ENCODE data around the gene ENG. TPM values are rescaled to one million over a fixed set of nuclear protein-coding genes. Genes with fewer than 3 reads are reported as not detected.
A peak's percentile ranks its signal among the peaks of the same experiment; 100 is the strongest.
"Not testable (repeated sequence)": the region's sequence is repeated elsewhere in the genome, so short reads cannot be mapped to it uniquely, and the experiment has no call there.

Gene ENG
- total RNA-seq, 2 donors from 2014 or later = 24.3 to 336 TPM

GRCh38 chr9:127837346-127837745 lies 17.1 kb downstream of the ENG start:
- TF ChIP-seq POLR2A (IDR thresholded peaks at IDR 0.05) (no peak), POLR2AphosphoS5 (IDR thresholded peaks at IDR 0.05) (no peak), CTCF (IDR thresholded peaks at IDR 0.05) (no peak)
- intact Hi-C loops (cut with DNase I) = no loop called here
- no peak overlapping the region for H3K4me3 ChIP-seq
- H3K27me3 ChIP-seq (replicated peaks; ENCODE audit: insufficient read depth) = no peaks in the 10 kb centered on the region
- DNase-seq (ENCODE audit: low spot score) = no peak
- H3K27ac ChIP-seq = no peak overlapping the region
- 46% methylated on average over 4 of the region's 4 CpGs for WGBS
- no peaks in the 10 kb centered on the region for H3K4me1 ChIP-seq (replicated peaks)
- no peaks in the 10 kb centered on the region for H3K36me3 ChIP-seq
- H3K9me3 ChIP-seq = no peaks in the 10 kb centered on the region

- 77% methylated on average over 3 of the region's 3 CpGs for WGBS
- H3K4me3 ChIP-seq = not testable (repeated sequence)
Measured at GRCh38 chr9:127836561-127836960, 17.9 kb downstream of the ENG start.

DNA sequence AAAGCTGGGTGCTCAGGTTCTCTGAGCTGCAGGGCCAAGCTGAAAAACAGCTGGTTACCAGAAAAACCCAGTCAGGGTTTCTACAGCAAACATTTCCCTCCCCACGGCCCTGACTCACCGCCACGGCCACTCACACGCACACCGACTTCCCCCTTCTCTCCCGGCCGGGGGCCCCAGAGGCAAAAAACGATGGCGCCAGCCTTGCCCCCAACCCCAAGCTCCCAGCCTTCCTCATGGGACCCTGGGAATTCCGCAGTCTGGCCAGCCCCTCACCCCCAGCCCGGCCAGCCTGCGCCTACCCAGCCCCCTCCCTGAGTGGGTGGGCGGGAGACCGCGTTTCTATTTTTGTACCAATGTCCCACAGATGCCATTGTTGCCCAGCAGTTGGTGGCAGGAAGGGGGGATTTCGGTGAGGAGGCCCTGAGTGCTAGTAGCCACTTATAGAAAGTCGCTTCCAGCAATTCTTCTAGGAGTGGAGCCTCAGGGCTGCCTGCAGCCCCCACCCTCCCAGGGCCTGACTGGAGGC lies 18.4 kb downstream of the ENG start:
- Histone ChIP-seq H3K9me3 (no peaks in the 10 kb centered on the region), H3K36me3 (no peaks in the 10 kb centered on the region), H3K27me3 (replicated peaks; ENCODE audit: insufficient read depth) (no peaks in the 10 kb centered on the region), H3K4me3 (no peak overlapping the region), H3K4me1 (replicated peaks) (no peaks in the 10 kb centered on the region), H3K27ac (peak overlapping the region; percentile 34 to 63)
- no peak for DNase-seq (ENCODE audit: low spot score)
- WGBS = 57% methylated on average over 17 of the region's 17 CpGs
- TF ChIP-seq POLR2A (IDR thresholded peaks at IDR 0.05) (no peak), CTCF (IDR thresholded peaks at IDR 0.05) (no peak), POLR2AphosphoS5 (IDR thresholded peaks at IDR 0.05) (no peak)
- intact Hi-C loops (cut with DNase I) = no loop called here

More at GRCh38 chr9:127836561-127836960, 17.9 kb downstream of the ENG start:
- H3K27ac ChIP-seq = peak overlapping the region; percentile 34 to 63
- DNase-seq (ENCODE audit: low spot score); H3K4me1 ChIP-seq (replicated peaks); H3K27me3 ChIP-seq (replicated peaks; ENCODE audit: insufficient read depth); intact Hi-C loops (cut with DNase I); H3K9me3 ChIP-seq; H3K36me3 ChIP-seq: not testable (repeated sequence)

GRCh38 chr9:127833555-127833954 lies 20.9 kb downstream of the ENG start:
- DNase-seq (ENCODE audit: low spot score) = no peak
- intact Hi-C loops (cut with DNase I) = no loop called here
- Histone ChIP-seq H3K4me1 (replicated peaks) (no peaks in the 10 kb centered on the region), H3K36me3 (no peaks in the 10 kb centered on the region), H3K27me3 (replicated peaks; ENCODE audit: insufficient read depth) (no peaks in the 10 kb centered on the region), H3K27ac (peak overlapping the region in 1 of 2 donors; percentile 33), H3K9me3 (no peaks in the 10 kb centered on the region), H3K4me3 (no peak overlapping the region)
- TF ChIP-seq POLR2AphosphoS5 (IDR thresholded peaks at IDR 0.05) (peak; percentile 21), CTCF (IDR thresholded peaks at IDR 0.05) (no peak)
- WGBS = 32% methylated on average over 1 of the region's 1 CpG

DNA sequence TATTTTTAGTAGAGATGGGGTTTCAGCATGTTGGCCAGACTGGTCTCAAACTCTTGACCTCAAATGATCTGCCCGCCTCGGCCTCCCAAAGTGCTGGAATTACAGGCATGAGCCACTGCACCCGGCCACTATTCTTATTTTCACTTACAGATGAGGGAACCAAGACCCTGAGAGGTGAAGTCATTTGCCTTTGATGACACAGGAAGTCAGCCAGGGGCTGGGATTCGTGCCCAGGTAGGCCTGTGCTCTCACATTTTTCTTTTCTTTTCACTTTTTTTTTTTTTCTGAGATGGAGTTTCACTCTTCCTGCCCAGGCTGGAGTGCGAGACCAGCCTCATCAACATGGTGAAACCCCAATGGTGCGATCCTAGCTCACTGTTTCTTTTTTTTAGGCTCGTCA lies 22.2 kb downstream of the ENG start:
- TF ChIP-seq POLR2AphosphoS5 (IDR thresholded peaks at IDR 0.05) (no peak), POLR2A (IDR thresholded peaks at IDR 0.05) (no peak), CTCF (IDR thresholded peaks at IDR 0.05) (no peak)
- Histone ChIP-seq H3K4me3 (no peak overlapping the region), H3K27me3 (replicated peaks; ENCODE audit: insufficient read depth) (no peaks in the 10 kb centered on the region), H3K36me3 (no peaks in the 10 kb centered on the region), H3K4me1 (replicated peaks) (no peaks in the 10 kb centered on the region), H3K9me3 (no peaks in the 10 kb centered on the region), H3K27ac (no peak overlapping the region)
- WGBS = 50% methylated on average over 7 of the region's 7 CpGs
- no peak for DNase-seq (ENCODE audit: low spot score)
- intact Hi-C loops (cut with DNase I) = no loop called here
